HCT116 (cell line): ENCODE data around the gene CTSE. TPM values are rescaled to one million over a fixed set of nuclear protein-coding genes. Genes with fewer than 3 reads are reported as not detected.

Source experiments
- ATAC-seq: fragments of 200-7000 bp; cut with Tn5 transposase; 2 replicates; pipeline ENCODE4 v1.9.1; 2020; ENCODE audit warnings: mild to moderate bottlenecking, moderate library complexity
- BruUV-seq: library from RNA; stranded (reverse); fragments of 400-500 nt; replicated peaks from 2 replicates; lab custom pipeline; 2021; lab: Mats Ljungman, UMichigan
- CTCF ChIA-PET: fragments of 300-600 bp; sonication (Branson Sonifier 250); formaldehyde crosslinking; loops from one replicate; lab custom pipeline; 2021; ENCODE audit warnings: antibody characterized with exemption; lab: Charles Lee
- POLR2A ChIA-PET: fragments of 300-600, 350-600 bp; sonication (Branson Sonifier 250); formaldehyde crosslinking; loops from one replicate; lab custom pipeline; 2021; ENCODE audit warnings: antibody characterized with exemption; lab: Charles Lee
- RAD21 ChIA-PET, 2 experiments: fragments of 300-600 bp; sonication (Branson Sonifier 250); formaldehyde crosslinking; loops; one replicate each; lab custom pipeline; 2023; ENCODE audit warnings: low total read pairs in 2 of 2; ENCODE audit not compliant: uncharacterized antibody in 2 of 2, unreplicated experiment in 2 of 2, low non-redundant PET in 1 of 2; lab: Charles Lee
- DNase-seq: peaks from one replicate; pipeline ENCODE4 v3.0.0-alpha.2; 2010; ENCODE audit warnings: low read depth, low spot score
- H2AFZ ChIP-seq: fragments of 200-600 bp; shearing (Covaris generic), sonication (generic); 2 replicates; pipeline ENCODE4 v1.6.1; 2017; ENCODE audit warnings: low read depth, mixed run types, mixed read lengths, antibody characterized with exemption, low read length; ENCODE audit not compliant: poor library complexity, severe bottlenecking
- H3K27ac ChIP-seq: 2 replicates; pipeline ENCODE4 v1.5.1; 2012; ENCODE audit warnings: low read depth, low read length
- H3K27me3 ChIP-seq: fragments of 200-600 bp; sonication (generic); 2 replicates; pipeline ENCODE4 v1.6.1; 2016; ENCODE audit warnings: mixed run types, low read length, mixed read lengths; ENCODE audit not compliant: insufficient read depth
- H3K36me3 ChIP-seq, 2 experiments: fragments of 200-500 bp in 1 of 2; fragments of 200-600 bp in 1 of 2; sonication (Bioruptor generic) in 1 of 2; sonication (generic) in 1 of 2; 2 replicates each; pipeline versions ENCODE4 v1.5.1 to v1.6.1; 2014 to 2016; ENCODE audit warnings: low read length in 2 of 2, inconsistent platforms in 1 of 2, mixed read lengths in 1 of 2, mixed run types in 1 of 2; ENCODE audit not compliant: insufficient read depth in 2 of 2, control insufficient read depth in 1 of 2
- H3K4me1 ChIP-seq, 2 experiments: fragments of 200-600 bp in 1 of 2; sonication (generic) in 1 of 2; 2 replicates each; pipeline versions ENCODE4 v1.5.1 to v1.6.1; 2012 to 2017; ENCODE audit warnings: low read length in 2 of 2, inconsistent platforms in 1 of 2, mild to moderate bottlenecking in 1 of 2, mixed read lengths in 1 of 2, mixed run types in 1 of 2, moderate library complexity in 1 of 2; ENCODE audit not compliant: insufficient read depth in 2 of 2, control insufficient read depth in 1 of 2
- H3K4me2 ChIP-seq: fragments of 200-600 bp; sonication (generic); 2 replicates; pipeline ENCODE4 v1.6.1; 2017; ENCODE audit warnings: mixed run types, low read length, mixed read lengths
- H3K4me3 ChIP-seq, 2 experiments: fragments of 200-600 bp in 1 of 2; sonication (generic) in 1 of 2; replicated peaks in 1 of 2; 2 replicates each; pipeline ENCODE4 v1.5.1; 2011 to 2016; ENCODE audit warnings: low read length in 2 of 2, control low read depth in 1 of 2, low read depth in 1 of 2, mild to moderate bottlenecking in 1 of 2, mixed read lengths in 1 of 2, mixed run types in 1 of 2
- H3K79me2 ChIP-seq: fragments of 200-600 bp; sonication (generic); 2 replicates; pipeline ENCODE4 v1.6.1; 2017; ENCODE audit warnings: mild to moderate bottlenecking, mixed run types, low read length, moderate library complexity, mixed read lengths; ENCODE audit not compliant: insufficient read depth
- H3K9ac ChIP-seq: fragments of 200-600 bp; sonication (generic); 2 replicates; pipeline ENCODE4 v1.6.1; 2016; ENCODE audit warnings: low read length, mixed read lengths
- H3K9me2 ChIP-seq: fragments of 200-600 bp; sonication (generic), shearing (Covaris generic); 2 replicates; pipeline ENCODE4 v1.6.1; 2017; ENCODE audit warnings: mixed run types, mild to moderate bottlenecking, moderate library complexity; ENCODE audit not compliant: insufficient read depth
- H3K9me3 ChIP-seq, 2 experiments: fragments of 200-500 bp in 1 of 2; fragments of 200-600 bp in 1 of 2; sonication (Bioruptor generic) in 1 of 2; sonication (generic) in 1 of 2; 2 replicates each; pipeline ENCODE4 v1.6.1; 2014 to 2017; ENCODE audit warnings: low read length in 2 of 2, mixed read lengths in 2 of 2, inconsistent platforms in 1 of 2, low read depth in 1 of 2, mild to moderate bottlenecking in 1 of 2, mixed run types in 1 of 2, moderate library complexity in 1 of 2; ENCODE audit not compliant: control insufficient read depth in 1 of 2, insufficient read depth in 1 of 2
- H4K20me1 ChIP-seq: fragments of 200-600 bp; sonication (generic), shearing (Covaris generic); 2 replicates; pipeline ENCODE4 v1.6.1; 2017; ENCODE audit warnings: mixed run types, mild to moderate bottlenecking, moderate library complexity; ENCODE audit not compliant: insufficient read depth
- ATF3 ChIP-seq: IDR thresholded peaks from 2 replicates; pipeline ENCODE4 v1.6.1; 2012
- CEBPB ChIP-seq: IDR thresholded peaks from 2 replicates; pipeline ENCODE4 v1.6.1; 2012; ENCODE audit warnings: low read depth
- ELF1 ChIP-seq: IDR thresholded peaks from 2 replicates; pipeline ENCODE4 v1.6.1; 2012; ENCODE audit warnings: low read depth, borderline replicate concordance
- EZH2 ChIP-seq: fragments of 200-600 bp; sonication (generic); IDR thresholded peaks from 2 replicates; pipeline ENCODE4 v1.6.1; 2017; ENCODE audit warnings: antibody characterized with exemption, mixed run types
- POLR2A ChIP-seq: IDR thresholded peaks from 2 replicates; pipeline ENCODE4 v1.7.0; 2011; ENCODE audit warnings: borderline replicate concordance; ENCODE audit not compliant: insufficient read depth, insufficient read length; ENCODE audit errors: extremely low read depth
- RAD21 ChIP-seq: IDR thresholded peaks from 2 replicates; pipeline ENCODE4 v1.6.1; 2012; ENCODE audit warnings: low read depth, mild to moderate bottlenecking
- SP1 ChIP-seq: IDR thresholded peaks from 2 replicates; pipeline ENCODE4 v1.6.1; 2012; ENCODE audit warnings: low read depth
- TCF7L2 ChIP-seq: IDR thresholded peaks from 2 replicates; pipeline ENCODE4 v1.7.0; 2011; ENCODE audit warnings: borderline replicate concordance, inconsistent platforms; ENCODE audit not compliant: insufficient read depth, insufficient read length; ENCODE audit errors: extremely low read depth
- ZBTB33 ChIP-seq: IDR thresholded peaks from 2 replicates; pipeline ENCODE4 v1.6.1; 2011; ENCODE audit warnings: mild to moderate bottlenecking, low read length, moderate library complexity; ENCODE audit not compliant: insufficient replicate concordance; ENCODE audit errors: extremely low read depth
- ZNF274 ChIP-seq: fragments of 200-500 bp; sonication (Bioruptor generic); IDR thresholded peaks from 2 replicates; pipeline ENCODE4 v1.6.1; 2014; ENCODE audit warnings: mild to moderate bottlenecking, low read depth, low read length, inconsistent platforms
- intact Hi-C: fragments of 100-400 bp; cut with micrococcal nuclease; formaldehyde crosslinking; loops from 2 replicates; pipeline ENCODE4 v1.10.0; 2022
- total RNA-seq: library from RNA; stranded (reverse); gene quantifications from one replicate; pipeline ENCODE4 v1.2.1, GENCODE V29; 2021; ENCODE audit not compliant: unreplicated experiment

The CTSE gene
- total RNA-seq, 1 experiment from 2014 or later, result 0.12 TPM

GRCh38 chr1:206030191-206030590 is 6.5 kb upstream of the CTSE start:
- H4K20me1 ChIP-seq, result no peaks in the 10 kb centered on the region
- DNase-seq, result no peak
- no peaks in the 10 kb centered on the region for H3K36me3 ChIP-seq
- no TSS peak for BruUV-seq
- no peak overlapping the region for H3K27ac ChIP-seq
- no peaks in the 10 kb centered on the region for H3K27me3 ChIP-seq
- no peak for ATAC-seq
- CTCF ChIA-PET, result interaction anchor here (0.8 to 3.5 kb wide), 10 partner anchors 9 to 78 kb away, joined by 4 to 43 read pairs (median 5); partner anchors contain the start of gene RAB7B
- H3K9me2 ChIP-seq, result no peaks in the 10 kb centered on the region
- POLR2A ChIA-PET, result no interaction called here
- H3K79me2 ChIP-seq, result no peaks in the 10 kb centered on the region
- H3K9me3 ChIP-seq, result no peaks in the 10 kb centered on the region
- no peak overlapping the region for H3K9ac ChIP-seq
- H3K4me2 ChIP-seq, result no peak overlapping the region
- peaks cover 0 to 6% of the 10 kb centered on the region in 2 experiments; a peak in 2 of 4 replicates for H3K4me1 ChIP-seq
- H2AFZ ChIP-seq, result no peak overlapping the region
- no peak for TF ChIP-seq ZBTB33
- TF ChIP-seq ELF1, result no peak
- no peak for TF ChIP-seq ZNF274
- no peak for TF ChIP-seq EZH2
- TF ChIP-seq ATF3, result no peak
- TF ChIP-seq RAD21, result no peak
- no peak for TF ChIP-seq CEBPB
- no peak for TF ChIP-seq SP1
- TF ChIP-seq TCF7L2, result no peak
- TF ChIP-seq POLR2A, result no peak
- no peak overlapping the region for H3K4me3 ChIP-seq
- intact Hi-C loops, result loop anchor here (1.0 kb wide), 1 partner anchor 76 kb away; no protein-coding TSS in a partner anchor
- RAD21 ChIA-PET, result interaction anchor here (0.8 to 1.4 kb wide), 2 partner anchors 76 kb away, joined by 5 to 9 read pairs; no protein-coding TSS in a partner anchor
